Measurements from ENCODE around the gene GBF1.
"Not testable (repeated sequence)": the region's sequence is repeated elsewhere in the genome, so short reads cannot be mapped to it uniquely, and the experiment has no call there.

The GBF1 gene, protein sequence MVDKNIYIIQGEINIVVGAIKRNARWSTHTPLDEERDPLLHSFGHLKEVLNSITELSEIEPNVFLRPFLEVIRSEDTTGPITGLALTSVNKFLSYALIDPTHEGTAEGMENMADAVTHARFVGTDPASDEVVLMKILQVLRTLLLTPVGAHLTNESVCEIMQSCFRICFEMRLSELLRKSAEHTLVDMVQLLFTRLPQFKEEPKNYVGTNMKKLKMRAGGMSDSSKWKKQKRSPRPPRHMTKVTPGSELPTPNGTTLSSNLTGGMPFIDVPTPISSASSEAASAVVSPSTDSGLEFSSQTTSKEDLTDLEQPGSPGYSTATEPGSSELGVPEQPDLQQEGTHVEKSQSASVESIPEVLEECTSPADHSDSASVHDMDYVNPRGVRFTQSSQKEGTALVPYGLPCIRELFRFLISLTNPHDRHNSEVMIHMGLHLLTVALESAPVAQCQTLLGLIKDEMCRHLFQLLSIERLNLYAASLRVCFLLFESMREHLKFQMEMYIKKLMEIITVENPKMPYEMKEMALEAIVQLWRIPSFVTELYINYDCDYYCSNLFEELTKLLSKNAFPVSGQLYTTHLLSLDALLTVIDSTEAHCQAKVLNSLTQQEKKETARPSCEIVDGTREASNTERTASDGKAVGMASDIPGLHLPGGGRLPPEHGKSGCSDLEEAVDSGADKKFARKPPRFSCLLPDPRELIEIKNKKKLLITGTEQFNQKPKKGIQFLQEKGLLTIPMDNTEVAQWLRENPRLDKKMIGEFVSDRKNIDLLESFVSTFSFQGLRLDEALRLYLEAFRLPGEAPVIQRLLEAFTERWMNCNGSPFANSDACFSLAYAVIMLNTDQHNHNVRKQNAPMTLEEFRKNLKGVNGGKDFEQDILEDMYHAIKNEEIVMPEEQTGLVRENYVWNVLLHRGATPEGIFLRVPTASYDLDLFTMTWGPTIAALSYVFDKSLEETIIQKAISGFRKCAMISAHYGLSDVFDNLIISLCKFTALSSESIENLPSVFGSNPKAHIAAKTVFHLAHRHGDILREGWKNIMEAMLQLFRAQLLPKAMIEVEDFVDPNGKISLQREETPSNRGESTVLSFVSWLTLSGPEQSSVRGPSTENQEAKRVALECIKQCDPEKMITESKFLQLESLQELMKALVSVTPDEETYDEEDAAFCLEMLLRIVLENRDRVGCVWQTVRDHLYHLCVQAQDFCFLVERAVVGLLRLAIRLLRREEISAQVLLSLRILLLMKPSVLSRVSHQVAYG (N-terminal part only)

DNA sequence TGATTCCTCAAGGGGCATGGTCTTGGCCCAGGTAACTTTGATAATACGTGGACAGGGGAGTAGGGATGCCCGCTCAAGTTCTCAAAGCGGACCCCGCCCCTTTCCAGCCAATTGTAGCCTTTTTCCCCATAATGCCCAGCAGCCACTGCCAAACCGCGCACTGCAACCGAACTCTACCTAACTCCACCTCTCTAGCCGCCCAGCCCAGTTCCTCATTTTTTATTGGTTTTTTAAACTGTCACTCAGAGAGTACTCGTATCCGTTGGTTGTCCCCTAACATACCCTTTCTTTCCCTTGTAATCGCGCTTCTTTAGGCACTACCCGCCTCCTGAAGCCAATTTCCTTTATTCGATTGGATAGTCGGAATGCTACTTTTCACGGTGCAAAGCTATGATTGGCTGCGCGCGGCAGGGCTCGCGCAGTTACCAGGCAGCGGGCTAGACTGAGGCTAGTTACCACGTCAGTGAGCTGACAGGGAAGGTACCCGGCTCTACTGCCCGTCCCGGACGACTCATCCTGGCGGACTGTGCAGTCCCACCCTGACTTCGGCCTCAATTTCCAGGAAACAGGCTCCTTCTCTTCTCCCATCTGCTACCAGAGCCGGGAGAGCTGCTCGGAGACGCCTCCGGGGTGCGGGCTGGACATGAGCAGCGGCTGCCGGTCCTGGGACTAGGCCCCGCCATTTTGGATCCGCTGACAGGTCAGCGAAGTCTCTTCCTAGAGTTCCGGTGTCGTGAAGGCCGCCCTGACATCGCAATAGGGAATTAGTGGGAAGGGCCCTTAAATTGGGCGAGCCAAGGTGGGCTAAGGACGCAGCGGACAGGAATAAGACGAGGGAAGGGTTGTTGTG, at the start of gene GBF1:
TSS of gene GBF1 (plus strand) at position 451 of the 850 bp plus-strand sequence. CDS start 13,407 bp downstream, outside the sequence.
- DNase-seq, result peak; percentile 96

DNA sequence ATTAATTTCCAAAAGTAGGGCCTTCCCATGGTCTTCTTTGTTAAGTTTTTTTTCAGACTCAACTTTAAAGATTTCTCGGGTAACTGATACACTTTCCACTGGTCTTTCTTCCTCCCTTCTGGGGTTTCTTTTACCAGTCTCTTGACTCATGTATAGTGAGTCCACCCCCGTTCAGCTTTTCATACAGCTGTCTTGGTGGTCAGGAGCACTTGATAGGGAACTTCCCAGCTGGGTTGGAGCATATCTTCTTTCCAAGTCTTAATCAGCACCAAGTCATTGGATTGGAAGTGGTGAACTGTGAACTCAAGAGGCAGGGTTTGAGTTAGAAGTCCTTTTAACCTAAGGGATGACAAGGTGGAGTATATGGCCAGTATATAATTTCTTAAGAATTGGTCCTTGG, 48.4 kb upstream of the GBF1 start:
- no peak for DNase-seq

DNA sequence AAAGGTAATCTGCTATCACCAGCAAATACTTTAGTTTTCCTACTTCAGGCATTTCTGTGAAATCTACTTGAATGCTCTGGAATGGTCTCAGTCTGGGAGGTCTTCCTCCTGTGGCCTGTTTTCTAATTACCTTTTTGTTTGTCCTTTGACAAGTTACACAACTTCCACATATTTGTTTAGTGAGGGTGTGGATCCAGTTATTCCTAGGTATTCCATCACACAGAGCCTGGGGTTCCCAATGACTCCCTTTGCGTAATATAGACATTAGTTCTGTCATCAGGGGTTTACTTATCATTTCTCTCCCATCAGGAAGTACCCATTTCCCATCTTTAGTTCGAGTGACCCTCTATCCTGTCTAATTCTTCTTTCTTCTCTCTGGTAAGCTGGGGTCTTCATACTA, 47.3 kb upstream of the GBF1 start:
- DNase-seq, result no peak

DNA sequence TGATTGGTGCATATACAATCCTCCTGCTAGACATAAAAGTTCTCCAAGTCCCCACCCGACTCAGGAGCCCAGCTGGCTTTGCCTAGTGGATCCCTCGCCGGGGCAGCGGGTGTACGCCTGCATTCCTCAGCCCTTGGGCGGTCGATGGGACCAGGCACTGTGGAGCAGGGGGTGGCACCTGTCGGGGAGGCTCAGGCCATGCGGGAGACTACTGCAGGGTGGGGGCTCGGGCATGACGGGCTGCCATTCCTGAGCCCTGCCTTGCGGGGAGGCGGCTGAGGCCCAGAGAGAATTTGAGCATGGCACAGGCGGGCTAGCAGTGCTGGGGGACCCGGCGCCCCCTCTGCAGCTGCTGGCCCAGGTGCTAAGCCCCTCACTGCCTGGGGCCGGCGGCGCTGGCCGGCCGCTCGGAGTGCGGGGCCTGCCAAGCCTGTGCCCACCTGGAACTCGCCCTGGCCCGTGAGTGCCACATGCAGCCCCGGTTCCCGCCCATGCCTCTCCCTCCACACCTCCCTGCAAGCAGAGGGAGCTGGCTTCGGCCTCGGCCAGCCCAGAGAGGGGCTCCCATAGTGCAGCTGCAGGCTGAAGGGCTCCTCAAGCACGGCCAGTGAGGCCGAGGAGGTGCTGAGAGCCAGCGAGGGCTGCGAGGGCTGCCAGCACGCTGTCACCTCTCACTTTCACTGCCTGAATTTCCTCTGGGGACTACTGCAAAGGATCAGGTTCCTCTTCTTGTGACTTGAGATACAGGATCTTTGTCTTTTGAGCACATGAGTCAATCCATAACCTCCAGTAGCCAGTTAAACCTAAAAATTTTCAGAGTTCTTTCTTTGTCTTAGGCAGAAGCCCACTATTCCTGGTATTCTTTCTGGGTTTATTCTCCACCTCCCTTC, 44.3 kb upstream of the GBF1 start:
- DNase-seq, result no peak

DNA sequence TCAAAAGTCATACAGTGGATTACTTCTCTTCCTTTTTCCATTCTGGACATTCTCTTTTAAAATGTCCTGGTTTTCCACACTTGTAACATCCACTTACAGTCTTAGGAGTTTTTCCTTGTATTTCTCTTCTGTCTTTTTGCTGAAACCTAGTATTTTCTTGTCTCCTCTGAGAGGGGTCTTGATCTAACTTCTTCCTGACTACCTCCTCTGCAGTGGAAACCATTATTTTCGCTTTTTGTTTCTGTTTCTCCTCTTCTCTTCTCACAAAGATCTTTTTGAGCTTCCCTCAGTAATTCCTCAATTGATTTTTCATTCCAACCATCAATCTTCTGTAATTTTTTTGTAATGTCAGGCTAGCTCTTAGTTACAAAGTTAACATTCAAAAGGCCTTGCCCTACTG, 42.9 kb upstream of the GBF1 start:
- no peak for DNase-seq

DNA sequence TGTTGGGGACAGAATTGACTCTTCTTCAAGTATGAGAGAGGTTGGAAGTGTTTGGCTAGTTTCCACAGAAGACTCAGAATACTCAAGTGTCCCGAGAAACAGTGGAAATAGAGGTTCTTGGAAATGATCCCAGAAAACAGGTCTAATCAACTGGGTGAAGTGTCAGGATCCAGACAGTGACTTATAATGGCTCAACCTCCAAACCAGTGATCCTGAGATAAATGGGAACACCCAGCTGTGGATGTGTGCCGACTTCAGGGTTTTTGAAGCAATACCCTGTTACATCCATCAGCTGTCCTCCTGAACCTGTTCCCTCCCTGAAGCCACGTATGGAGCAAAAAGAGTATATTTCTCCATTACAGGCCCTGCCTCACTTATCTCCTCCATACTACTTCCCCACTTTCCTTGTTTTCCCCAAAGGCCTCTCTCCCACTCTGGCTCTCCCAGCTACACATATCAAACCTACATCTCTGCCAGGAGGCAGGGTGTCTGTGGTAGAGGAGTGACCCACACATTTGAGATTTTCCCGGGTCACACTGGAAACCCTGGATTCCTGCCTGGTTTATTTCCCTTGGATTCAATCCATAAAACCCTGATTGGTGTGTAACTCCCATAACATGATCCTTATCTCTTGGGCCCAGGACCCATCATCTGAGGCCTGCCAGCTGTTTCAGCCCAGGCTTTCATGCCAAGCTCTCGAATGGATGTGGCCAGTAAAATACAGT, 36.9 kb upstream of the GBF1 start:
- no peak for DNase-seq

DNA sequence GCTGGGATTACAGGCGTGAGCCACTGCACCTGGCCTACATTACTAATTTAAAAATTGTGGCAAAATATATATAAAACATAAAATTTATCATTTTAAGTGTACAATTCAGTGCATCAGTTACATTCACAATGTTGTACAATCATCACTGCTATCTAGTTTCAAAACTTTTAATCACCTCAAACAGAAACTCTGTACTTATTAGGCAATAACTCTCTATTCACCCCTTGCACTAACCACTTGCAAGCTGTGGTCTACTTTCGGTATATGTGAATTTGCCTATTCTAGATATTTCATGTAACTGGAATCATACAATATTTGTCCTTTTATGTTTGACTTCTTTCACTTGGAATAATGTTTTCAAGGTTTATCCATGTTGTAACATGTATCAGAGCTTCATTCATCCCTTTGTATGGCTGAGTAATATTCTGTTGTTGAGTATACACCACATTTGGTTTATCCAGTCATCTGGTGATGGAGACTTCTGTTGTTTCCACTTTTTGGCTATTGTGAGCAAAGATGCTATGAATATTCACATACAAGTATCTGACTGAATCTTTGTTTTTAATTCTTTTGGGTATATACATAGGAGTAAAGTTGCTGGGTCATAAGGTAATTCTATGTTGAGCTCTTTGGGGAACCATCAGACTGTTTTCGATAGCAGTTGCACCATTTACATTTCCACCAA, 33.6 kb upstream of the GBF1 start:
- no peak for DNase-seq

DNA sequence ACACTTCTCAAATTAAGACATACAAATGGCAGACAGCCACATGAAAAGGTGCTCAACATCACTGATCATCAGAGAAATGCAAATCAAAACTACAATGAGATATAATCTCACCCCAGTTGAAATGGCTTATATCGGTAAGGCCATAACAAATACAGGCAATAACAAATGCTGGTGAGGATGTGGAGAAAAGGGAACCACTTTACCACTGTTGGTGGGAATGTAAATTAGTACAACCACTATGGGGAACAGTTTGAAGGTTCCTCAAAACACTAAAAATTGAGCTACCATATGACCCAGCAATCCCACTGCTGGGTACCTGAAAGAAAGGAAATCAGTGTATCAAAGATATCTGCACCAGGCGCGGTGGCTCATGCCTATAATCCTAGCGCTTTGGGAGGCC, 31.7 kb upstream of the GBF1 start:
- DNase-seq, result not testable (repeated sequence)

DNA sequence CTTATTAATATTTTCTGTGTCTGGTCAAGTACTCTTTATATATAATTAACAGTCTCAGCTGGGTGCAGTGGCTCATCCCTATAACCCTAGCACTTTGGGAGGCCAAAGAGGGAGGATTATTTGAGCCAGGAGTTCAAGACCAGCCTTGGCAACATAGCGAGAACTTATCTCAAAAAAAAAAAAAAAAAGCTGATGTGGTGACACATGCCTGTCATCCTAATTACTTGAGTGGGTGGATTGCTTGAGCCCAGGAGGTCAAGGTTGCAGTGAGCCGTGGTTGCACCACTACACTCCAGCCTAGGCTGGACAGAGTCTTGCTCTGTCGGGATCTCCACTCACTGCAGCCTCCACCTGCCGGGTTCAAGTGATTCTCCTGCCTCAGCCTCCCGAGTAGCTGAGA, 26.0 kb upstream of the GBF1 start:
- no peak for DNase-seq

DNA sequence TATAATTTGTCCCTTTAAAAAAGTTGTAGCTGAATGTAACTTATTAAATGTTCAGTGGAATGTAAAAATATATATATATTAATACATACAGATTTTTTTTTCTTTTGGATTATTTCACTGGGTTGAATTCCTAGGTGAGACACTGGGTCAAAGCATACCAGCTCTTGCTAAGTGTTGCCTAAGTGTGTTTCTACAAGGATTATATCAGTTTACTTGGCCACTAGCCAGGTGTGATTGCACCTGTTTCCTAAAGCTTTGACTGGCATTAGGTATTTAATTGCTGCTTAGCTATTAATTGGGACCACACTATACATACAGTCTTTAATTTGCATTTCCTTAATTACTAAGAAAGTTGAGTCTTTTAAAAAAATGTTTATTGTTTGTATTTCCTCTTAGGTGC, 24.7 kb upstream of the GBF1 start:
- no peak for DNase-seq

DNA sequence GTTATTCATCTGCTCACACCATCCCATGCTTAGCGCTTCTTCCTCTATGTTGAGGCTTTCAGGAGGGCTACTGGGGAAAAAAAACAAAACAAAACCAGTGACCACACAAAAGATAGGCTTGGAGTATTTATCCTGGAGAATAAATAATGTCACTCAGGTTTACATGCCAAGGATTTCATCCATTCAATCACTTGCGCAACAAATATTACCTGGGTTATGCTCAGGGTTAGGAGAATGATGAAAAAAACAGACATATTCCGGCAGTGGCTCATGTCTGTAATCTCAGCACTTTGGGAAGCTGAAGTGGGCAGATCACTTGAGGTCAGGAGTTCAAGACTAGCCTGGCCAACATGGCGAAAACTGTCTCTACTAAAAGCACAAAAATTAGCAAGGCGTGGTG, 22.5 kb upstream of the GBF1 start:
- DNase-seq, result no peak

DNA sequence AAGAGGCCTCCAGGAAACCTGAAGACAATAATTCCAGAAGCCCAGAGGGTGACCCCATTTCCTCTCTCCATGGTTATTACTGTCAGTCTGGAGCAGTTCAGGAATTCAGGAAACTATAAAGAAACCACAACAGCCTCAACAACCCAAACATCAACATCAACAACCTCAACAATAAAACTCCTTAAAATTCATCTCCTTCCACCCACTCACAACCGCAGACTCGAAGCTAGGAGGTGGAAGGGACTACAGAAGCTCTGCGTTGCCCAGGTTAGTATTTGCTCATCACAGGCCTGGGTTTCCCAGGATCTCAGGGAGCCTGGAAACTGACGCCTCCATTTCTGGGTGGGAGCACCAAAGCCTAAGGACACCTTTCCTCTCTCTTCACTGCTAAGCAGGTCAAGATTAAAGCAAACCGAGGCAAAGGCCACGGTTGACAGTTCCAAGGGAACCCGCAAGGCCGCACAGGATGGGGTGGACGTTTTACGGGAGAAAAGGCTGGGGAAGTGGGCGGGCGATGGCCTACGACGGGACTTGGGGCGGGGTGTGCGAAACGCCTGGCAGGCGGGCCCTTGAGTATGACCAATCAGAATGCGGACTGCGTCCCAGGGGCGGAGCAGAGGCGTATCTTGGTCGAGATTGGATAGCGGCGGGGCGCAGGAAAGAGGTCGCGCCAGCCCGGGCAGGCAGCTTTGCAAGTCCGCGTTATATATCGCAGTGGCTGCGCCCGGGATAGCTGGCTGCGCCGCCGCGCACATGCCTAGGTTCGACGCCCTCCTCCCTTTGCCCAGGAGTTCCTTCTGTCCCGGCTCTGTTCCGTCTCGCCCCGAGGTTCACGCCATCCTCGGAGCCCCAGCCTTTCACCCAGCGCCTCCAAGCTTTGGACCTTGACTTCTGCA, 19.4 kb upstream of the GBF1 start, which contains the start of gene ELOVL3:
TSS of gene ELOVL3 (plus strand) at position 654 of the 896 bp plus-strand sequence. CDS start 250 bp downstream, outside the sequence.
- peak; percentile 94 for DNase-seq

DNA sequence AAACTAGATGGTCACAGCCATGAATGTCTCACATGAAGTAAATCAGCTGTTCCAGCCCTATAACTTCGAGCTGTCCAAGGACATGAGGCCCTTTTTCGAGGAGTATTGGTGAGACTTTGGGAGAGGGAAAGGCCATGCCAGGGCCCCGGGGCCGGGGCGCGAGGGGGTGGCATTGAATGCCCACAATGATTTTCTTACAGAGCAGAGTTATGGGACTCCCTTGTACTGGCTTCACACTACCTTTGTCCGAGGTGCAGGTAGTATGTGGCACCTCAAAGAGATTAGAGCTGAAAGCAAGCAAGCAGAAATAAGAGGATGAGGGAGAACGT, 18.8 kb upstream of the GBF1 start:
- no peak for DNase-seq

DNA sequence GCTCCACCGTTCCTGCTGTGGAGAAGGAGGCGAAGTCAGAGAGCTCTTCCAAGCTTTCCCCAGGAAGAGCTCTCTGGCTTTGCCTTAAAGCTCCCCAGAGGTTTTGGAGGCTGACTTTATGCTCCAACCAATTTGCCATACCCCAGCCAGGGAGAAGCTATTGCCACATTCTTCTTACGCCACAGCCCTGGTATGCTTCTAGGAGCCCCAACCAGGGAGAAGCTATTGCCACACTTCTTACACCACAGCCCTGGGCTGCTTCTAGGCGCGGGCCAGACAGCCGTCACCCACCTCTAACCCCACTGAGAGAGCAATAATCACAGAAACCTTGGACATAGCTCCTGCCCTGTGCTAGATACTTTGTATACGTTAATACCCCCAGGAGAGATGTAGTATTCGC, 18.3 kb upstream of the GBF1 start:
- DNase-seq, result no peak

DNA sequence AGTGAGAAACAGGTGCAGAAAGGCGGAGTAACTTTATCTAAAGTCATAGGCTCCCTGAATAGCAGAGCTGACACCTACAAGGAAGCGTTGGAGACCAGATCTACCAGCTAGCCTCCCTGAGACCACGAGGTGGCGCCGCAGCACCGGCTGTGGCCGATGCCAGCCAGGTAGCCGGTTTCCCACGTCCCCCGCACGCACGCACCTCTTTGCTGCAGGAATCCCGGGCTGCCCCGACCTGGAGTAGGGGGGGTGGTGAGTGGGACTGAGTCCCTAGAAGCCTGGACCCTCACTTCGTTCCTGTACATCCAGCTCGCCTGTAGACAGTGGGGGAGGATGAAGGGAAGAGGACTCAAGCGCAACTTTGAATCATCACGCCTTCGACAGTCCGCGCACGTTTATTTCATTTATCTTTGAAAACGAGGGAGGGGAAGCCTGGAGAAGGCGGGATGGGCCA, 15.5 kb upstream of the GBF1 start:
- peak; percentile 94 for DNase-seq

DNA sequence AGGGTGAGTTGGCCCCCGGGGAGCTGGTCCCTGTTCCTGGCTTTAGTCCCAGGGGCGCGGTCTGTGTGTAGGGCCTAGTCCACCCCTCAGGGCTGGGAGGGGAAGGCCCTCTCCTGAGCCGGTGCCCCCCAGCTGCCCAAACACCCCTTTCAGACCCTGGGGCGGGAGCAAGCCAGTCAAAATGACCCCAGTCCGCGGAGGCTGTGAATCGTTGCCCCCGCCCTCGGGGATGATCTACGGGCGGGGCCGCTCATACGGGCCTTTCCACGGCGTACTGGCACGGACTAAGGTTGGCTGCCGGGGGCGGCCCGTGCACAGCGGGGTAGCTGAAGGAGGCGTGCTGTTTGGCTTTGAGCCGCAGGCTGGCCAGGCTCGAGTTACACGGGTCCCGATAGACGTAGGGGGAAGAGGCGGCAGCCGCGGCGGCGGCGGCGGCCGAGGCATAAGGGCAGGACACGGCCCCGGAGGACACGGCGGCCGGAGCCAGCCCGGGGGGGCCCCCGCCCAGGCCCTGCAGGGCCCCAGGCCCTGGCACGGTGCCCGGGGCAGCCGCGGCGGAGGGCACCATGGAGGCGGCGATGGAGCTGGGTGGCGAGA, 15.0 kb upstream of the GBF1 start:
- DNase-seq, result peak; percentile 77

DNA sequence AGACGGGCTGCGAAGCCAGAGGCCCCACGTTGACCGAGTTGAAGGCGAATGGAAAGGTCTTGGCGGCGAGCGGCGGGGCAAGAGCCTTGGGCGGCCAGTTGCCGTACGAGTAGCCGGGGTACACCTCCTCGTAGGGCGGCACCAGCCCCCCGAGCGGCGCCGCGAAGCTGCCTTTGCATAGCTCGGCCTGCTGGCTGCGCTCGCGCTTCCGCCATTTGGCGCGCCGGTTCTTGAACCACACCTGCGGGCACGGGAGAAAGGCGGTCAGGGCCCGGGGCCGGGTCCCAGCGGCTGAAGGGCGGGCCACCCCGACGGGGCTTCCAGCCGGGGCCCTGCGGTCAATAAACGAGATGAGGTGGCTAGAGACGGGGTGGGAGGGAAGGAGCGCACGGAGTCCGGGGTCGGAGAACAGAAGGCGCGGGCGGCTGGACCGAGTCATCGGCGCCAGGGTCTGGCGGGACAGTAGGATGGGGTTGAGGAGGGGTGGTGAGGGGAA, 14.4 kb upstream of the GBF1 start:
- peak; percentile 80 for DNase-seq

All from activated effector memory CD4-positive, alpha-beta T cell treated with anti-CD3 and anti-CD28 coated beads, Interleukin-2, amount 50 U/mL, for 16 hours (primary cell).